Measurements from ENCODE around the gene MKX. TPM values are rescaled to one million over a fixed set of nuclear protein-coding genes. Genes with fewer than 3 reads are reported as not detected.
A peak's percentile ranks its signal among the peaks of the same experiment; 100 is the strongest.

MKX gene
- polyA plus RNA-seq, 3 donors: not detected

DNA sequence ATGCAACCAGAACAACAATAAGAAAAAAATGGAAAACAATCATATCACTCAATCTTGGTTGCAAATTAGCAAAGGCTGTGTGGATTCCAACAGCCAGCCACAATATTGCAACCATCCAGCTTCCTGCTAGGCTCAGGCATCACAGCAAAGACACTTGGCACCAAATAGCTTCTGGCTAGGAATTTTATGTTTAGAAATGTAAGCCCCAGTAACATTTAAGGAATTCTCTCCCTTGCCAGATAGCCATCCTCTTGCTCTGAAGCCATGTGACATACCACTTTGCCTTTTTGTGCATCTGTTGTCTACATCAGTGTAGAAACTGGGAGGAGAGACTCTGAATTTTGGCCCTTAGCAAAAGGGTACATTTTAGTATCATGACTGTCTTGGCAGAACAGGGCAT lies 22.2 kb downstream of the MKX start:
- H3K4me1 Mint-ChIP-seq: peaks cover 27% of the 10 kb centered on the region
- H3K27me3 ChIP-seq (ENCODE audit: control insufficient read depth in 2 of 2, insufficient read depth in 2 of 2, low read length in 2 of 2): no peaks in the 10 kb centered on the region
- H3K4me3 Mint-ChIP-seq: no peak overlapping the region
- H3K9me3 Mint-ChIP-seq: peaks cover 0 to 2% (median 0%) of the 10 kb centered on the region in 7 donors
- H3K4me2 ChIP-seq (replicated peaks; ENCODE audit: extremely low read depth, low read length, poor library complexity, severe bottlenecking): no peak overlapping the region
- no peak overlapping the region for H3K27ac Mint-ChIP-seq
- no peaks in the 10 kb centered on the region for H3K36me3 Mint-ChIP-seq
- H3K9me3 ChIP-seq (replicated peaks in 1 of 2; ENCODE audit: control insufficient read depth in 1 of 2, insufficient read depth in 1 of 2, low read length in 2 of 2): no peaks in the 10 kb centered on the region
- DNase-seq: no peak
- peak overlapping the region; percentile 29 for H2AFZ ChIP-seq (ENCODE audit: insufficient read depth, low read depth, low read length, poor library complexity, severe bottlenecking)
- no peaks in the 10 kb centered on the region for H3K79me2 ChIP-seq (ENCODE audit: insufficient read depth, low read length)
- TF ChIP-seq, protein P1, sequence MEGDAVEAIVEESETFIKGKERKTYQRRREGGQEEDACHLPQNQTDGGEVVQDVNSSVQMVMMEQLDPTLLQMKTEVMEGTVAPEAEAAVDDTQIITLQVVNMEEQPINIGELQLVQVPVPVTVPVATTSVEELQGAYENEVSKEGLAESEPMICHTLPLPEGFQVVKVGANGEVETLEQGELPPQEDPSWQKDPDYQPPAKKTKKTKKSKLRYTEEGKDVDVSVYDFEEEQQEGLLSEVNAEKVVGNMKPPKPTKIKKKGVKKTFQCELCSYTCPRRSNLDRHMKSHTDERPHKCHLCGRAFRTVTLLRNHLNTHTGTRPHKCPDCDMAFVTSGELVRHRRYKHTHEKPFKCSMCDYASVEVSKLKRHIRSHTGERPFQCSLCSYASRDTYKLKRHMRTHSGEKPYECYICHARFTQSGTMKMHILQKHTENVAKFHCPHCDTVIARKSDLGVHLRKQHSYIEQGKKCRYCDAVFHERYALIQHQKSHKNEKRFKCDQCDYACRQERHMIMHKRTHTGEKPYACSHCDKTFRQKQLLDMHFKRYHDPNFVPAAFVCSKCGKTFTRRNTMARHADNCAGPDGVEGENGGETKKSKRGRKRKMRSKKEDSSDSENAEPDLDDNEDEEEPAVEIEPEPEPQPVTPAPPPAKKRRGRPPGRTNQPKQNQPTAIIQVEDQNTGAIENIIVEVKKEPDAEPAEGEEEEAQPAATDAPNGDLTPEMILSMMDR (IDR thresholded peaks at IDR 0.05): no peak
- H4K20me1 ChIP-seq (ENCODE audit: insufficient read depth, low read length): no peaks in the 10 kb centered on the region
- intact Hi-C loops (cut with micrococcal nuclease): no loop called here
- no peaks in the 10 kb centered on the region for H3K36me3 ChIP-seq (replicated peaks in 1 of 2; ENCODE audit: control insufficient read depth in 1 of 2, insufficient read depth in 2 of 2, low read length in 2 of 2)
- H3K4me1 ChIP-seq (ENCODE audit: control insufficient read depth in 1 of 2, insufficient read depth in 2 of 2, low read length in 2 of 2): peaks cover 11 to 13% of the 10 kb centered on the region in 2 donors
- H3K9ac ChIP-seq (ENCODE audit: insufficient read depth, low read length, poor library complexity, severe bottlenecking): no peak overlapping the region
- H3K27ac ChIP-seq (ENCODE audit: low read depth in 1 of 2, low read length in 2 of 2): no peak overlapping the region
- peaks cover 0 to 7% (median 4%) of the 10 kb centered on the region in 3 donors for H3K27me3 Mint-ChIP-seq (ENCODE audit: low read depth in 3 of 3)
- no peak overlapping the region for H3K4me3 ChIP-seq (replicated peaks in 1 of 3; ENCODE audit: low read depth in 2 of 3, low read length in 3 of 3)

DNA sequence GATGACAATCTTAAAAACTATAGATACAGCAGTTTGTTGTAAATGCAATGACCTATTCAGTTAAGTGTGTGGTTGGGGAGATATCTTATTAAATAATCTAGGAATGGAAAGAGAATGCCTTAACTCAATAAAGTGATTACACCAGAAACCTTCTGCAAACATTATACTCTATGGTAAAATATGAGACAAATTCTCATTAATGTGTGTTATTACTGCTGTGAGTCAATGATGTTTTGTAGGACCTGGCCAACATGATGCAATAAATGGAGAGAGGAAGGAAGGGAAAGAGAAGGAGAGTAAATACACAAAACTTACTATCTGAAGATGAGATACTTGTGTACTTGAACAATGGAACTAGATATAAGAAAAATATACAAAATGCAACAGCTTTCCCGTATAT lies 25.1 kb downstream of the MKX start:
- intact Hi-C loops (cut with micrococcal nuclease): no loop called here
- no peak overlapping the region for H3K27ac ChIP-seq (ENCODE audit: low read depth in 1 of 2, low read length in 2 of 2)
- H3K36me3 ChIP-seq (replicated peaks in 1 of 2; ENCODE audit: control insufficient read depth in 1 of 2, insufficient read depth in 2 of 2, low read length in 2 of 2): no peaks in the 10 kb centered on the region
- H3K4me3 ChIP-seq (replicated peaks in 1 of 3; ENCODE audit: low read depth in 2 of 3, low read length in 3 of 3): no peak overlapping the region
- TF ChIP-seq, protein P1 (IDR thresholded peaks at IDR 0.05): no peak
- peaks cover 11 to 13% of the 10 kb centered on the region in 2 donors for H3K4me1 ChIP-seq (ENCODE audit: control insufficient read depth in 1 of 2, insufficient read depth in 2 of 2, low read length in 2 of 2)
- no peaks in the 10 kb centered on the region for H3K36me3 Mint-ChIP-seq
- no peaks in the 10 kb centered on the region for H3K9me3 ChIP-seq (replicated peaks in 1 of 2; ENCODE audit: control insufficient read depth in 1 of 2, insufficient read depth in 1 of 2, low read length in 2 of 2)
- no peak overlapping the region for H3K27ac Mint-ChIP-seq
- no peaks in the 10 kb centered on the region for H3K27me3 ChIP-seq (ENCODE audit: control insufficient read depth in 2 of 2, insufficient read depth in 2 of 2, low read length in 2 of 2)
- H3K4me1 Mint-ChIP-seq: peaks cover 23% of the 10 kb centered on the region
- H3K79me2 ChIP-seq (ENCODE audit: insufficient read depth, low read length): no peaks in the 10 kb centered on the region
- peaks cover 0 to 9% (median 4%) of the 10 kb centered on the region in 3 donors for H3K27me3 Mint-ChIP-seq (ENCODE audit: low read depth in 3 of 3)
- H3K9me3 Mint-ChIP-seq: peaks cover 0 to 2% (median 0%) of the 10 kb centered on the region in 7 donors
- H3K4me3 Mint-ChIP-seq: no peak overlapping the region
- no peak for DNase-seq
- no peak overlapping the region for H2AFZ ChIP-seq (ENCODE audit: insufficient read depth, low read depth, low read length, poor library complexity, severe bottlenecking)
- H3K4me2 ChIP-seq (replicated peaks; ENCODE audit: extremely low read depth, low read length, poor library complexity, severe bottlenecking): no peak overlapping the region
- no peak overlapping the region for H3K9ac ChIP-seq (ENCODE audit: insufficient read depth, low read length, poor library complexity, severe bottlenecking)
- no peaks in the 10 kb centered on the region for H4K20me1 ChIP-seq (ENCODE audit: insufficient read depth, low read length)
- no CpG with 5 or more reads among the region's 1 CpG for WGBS (ENCODE audit: insufficient coverage)
